Measurements from ENCODE around the gene NUP98. TPM values are rescaled to one million over a fixed set of nuclear protein-coding genes. Genes with fewer than 3 reads are reported as not detected.
A peak's percentile ranks its signal among the peaks of the same experiment; 100 is the strongest.

The NUP98 gene
- polyA plus RNA-seq, 3 donors, result 19.6 to 76.2 (median 28.5) TPM

GRCh38 chr11:3827434-3828186 is 30.3 kb upstream of the NUP98 start:
- no peak overlapping the region for H3K4me2 ChIP-seq (replicated peaks; ENCODE audit: extremely low read depth, low read length, poor library complexity, severe bottlenecking)
- no peak overlapping the region for H2AFZ ChIP-seq (ENCODE audit: insufficient read depth, low read depth, low read length, poor library complexity, severe bottlenecking)
- TF ChIP-seq, protein P1, sequence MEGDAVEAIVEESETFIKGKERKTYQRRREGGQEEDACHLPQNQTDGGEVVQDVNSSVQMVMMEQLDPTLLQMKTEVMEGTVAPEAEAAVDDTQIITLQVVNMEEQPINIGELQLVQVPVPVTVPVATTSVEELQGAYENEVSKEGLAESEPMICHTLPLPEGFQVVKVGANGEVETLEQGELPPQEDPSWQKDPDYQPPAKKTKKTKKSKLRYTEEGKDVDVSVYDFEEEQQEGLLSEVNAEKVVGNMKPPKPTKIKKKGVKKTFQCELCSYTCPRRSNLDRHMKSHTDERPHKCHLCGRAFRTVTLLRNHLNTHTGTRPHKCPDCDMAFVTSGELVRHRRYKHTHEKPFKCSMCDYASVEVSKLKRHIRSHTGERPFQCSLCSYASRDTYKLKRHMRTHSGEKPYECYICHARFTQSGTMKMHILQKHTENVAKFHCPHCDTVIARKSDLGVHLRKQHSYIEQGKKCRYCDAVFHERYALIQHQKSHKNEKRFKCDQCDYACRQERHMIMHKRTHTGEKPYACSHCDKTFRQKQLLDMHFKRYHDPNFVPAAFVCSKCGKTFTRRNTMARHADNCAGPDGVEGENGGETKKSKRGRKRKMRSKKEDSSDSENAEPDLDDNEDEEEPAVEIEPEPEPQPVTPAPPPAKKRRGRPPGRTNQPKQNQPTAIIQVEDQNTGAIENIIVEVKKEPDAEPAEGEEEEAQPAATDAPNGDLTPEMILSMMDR (IDR thresholded peaks at IDR 0.05), result no peak
- DNase-seq, result no peak
- no peaks in the 10 kb centered on the region for H3K27me3 ChIP-seq (ENCODE audit: control insufficient read depth in 2 of 2, insufficient read depth in 2 of 2, low read length in 2 of 2)
- Mint-ChIP-seq H3K4me1 (peaks cover 76% of the 10 kb centered on the region), H3K36me3 (peaks cover 54 to 64% of the 10 kb centered on the region in 2 donors), H3K27ac (peak overlapping the region; percentile 28 to 91 (median 86)), H3K9me3 (peaks cover 0 to 3% (median 0%) of the 10 kb centered on the region in 7 donors), H3K4me3 (no peak overlapping the region), H3K27me3 (ENCODE audit: low read depth in 3 of 3) (no peaks in the 10 kb centered on the region)
- H3K36me3 ChIP-seq (replicated peaks in 1 of 2; ENCODE audit: control insufficient read depth in 1 of 2, insufficient read depth in 2 of 2, low read length in 2 of 2), result peaks cover 49 to 59% of the 10 kb centered on the region in 2 donors
- WGBS (ENCODE audit: insufficient coverage), result 88% methylated on average over 24 of the region's 35 CpGs
- H3K9me3 ChIP-seq (replicated peaks in 1 of 2; ENCODE audit: control insufficient read depth in 1 of 2, insufficient read depth in 1 of 2, low read length in 2 of 2), result no peaks in the 10 kb centered on the region
- H3K27ac ChIP-seq (ENCODE audit: low read depth in 1 of 2, low read length in 2 of 2), result peak overlapping the region; percentile 47 to 67
- H4K20me1 ChIP-seq (ENCODE audit: insufficient read depth, low read length), result peaks cover 87% of the 10 kb centered on the region
- intact Hi-C loops (cut with micrococcal nuclease), result no loop called here
- peaks cover 84% of the 10 kb centered on the region for H3K79me2 ChIP-seq (ENCODE audit: insufficient read depth, low read length)
- no peak overlapping the region for H3K4me3 ChIP-seq (replicated peaks in 1 of 3; ENCODE audit: low read depth in 2 of 3, low read length in 3 of 3)
- no peak overlapping the region for H3K9ac ChIP-seq (ENCODE audit: insufficient read depth, low read length, poor library complexity, severe bottlenecking)
- H3K4me1 ChIP-seq (ENCODE audit: control insufficient read depth in 1 of 2, insufficient read depth in 2 of 2, low read length in 2 of 2), result peaks cover 60 to 75% of the 10 kb centered on the region in 2 donors

GRCh38 chr11:3826721-3827120 is 29.4 kb upstream of the NUP98 start:
- Histone ChIP-seq H3K79me2 (ENCODE audit: insufficient read depth, low read length) (peaks cover 75% of the 10 kb centered on the region), H3K4me3 (replicated peaks in 1 of 3; ENCODE audit: low read depth in 2 of 3, low read length in 3 of 3) (no peak overlapping the region), H3K9me3 (replicated peaks in 1 of 2; ENCODE audit: control insufficient read depth in 1 of 2, insufficient read depth in 1 of 2, low read length in 2 of 2) (no peaks in the 10 kb centered on the region), H2AFZ (ENCODE audit: insufficient read depth, low read depth, low read length, poor library complexity, severe bottlenecking) (no peak overlapping the region), H3K27ac (ENCODE audit: low read depth in 1 of 2, low read length in 2 of 2) (peak overlapping the region; percentile 47 to 67), H3K4me2 (replicated peaks; ENCODE audit: extremely low read depth, low read length, poor library complexity, severe bottlenecking) (no peak overlapping the region), H3K9ac (ENCODE audit: insufficient read depth, low read length, poor library complexity, severe bottlenecking) (no peak overlapping the region), H3K36me3 (replicated peaks in 1 of 2; ENCODE audit: control insufficient read depth in 1 of 2, insufficient read depth in 2 of 2, low read length in 2 of 2) (peaks cover 49 to 54% of the 10 kb centered on the region in 2 donors), H4K20me1 (ENCODE audit: insufficient read depth, low read length) (peaks cover 78% of the 10 kb centered on the region), H3K27me3 (ENCODE audit: control insufficient read depth in 2 of 2, insufficient read depth in 2 of 2, low read length in 2 of 2) (no peaks in the 10 kb centered on the region), H3K4me1 (ENCODE audit: control insufficient read depth in 1 of 2, insufficient read depth in 2 of 2, low read length in 2 of 2) (peaks cover 51 to 66% of the 10 kb centered on the region in 2 donors)
- Mint-ChIP-seq H3K27ac (peak overlapping the region; percentile 78 to 91 (median 86)), H3K27me3 (ENCODE audit: low read depth in 3 of 3) (no peaks in the 10 kb centered on the region), H3K36me3 (peaks cover 51 to 62% of the 10 kb centered on the region in 2 donors), H3K4me1 (peaks cover 67% of the 10 kb centered on the region), H3K4me3 (no peak overlapping the region), H3K9me3 (peaks cover 0 to 3% (median 0%) of the 10 kb centered on the region in 7 donors)
- TF ChIP-seq, protein P1 (IDR thresholded peaks at IDR 0.05), result no peak
- 94% methylated on average over 3 of the region's 3 CpGs for WGBS (ENCODE audit: insufficient coverage)
- no peak for DNase-seq
- intact Hi-C loops (cut with micrococcal nuclease), result no loop called here

Measured in CD14-positive monocyte (primary cell).